Peyer's patch (tissue), 4 donors: ENCODE data around the gene MYH3.

Source experiments
- CTCF ChIP-seq, 6 experiments: fragments of 450-650 bp in 4 of 6; fragments of 200-600 bp in 2 of 6; sonication (generic) in 1 of 6; IDR thresholded peaks; one replicate each; pipeline ENCODE4 v1.5.1; 2017 to 2019; ENCODE audit warnings: antibody characterized with exemption in 6 of 6, mild to moderate bottlenecking in 3 of 6, moderate library complexity in 1 of 6
- POLR2A ChIP-seq, 2 donors: fragments of 450-650 bp; IDR thresholded peaks; one replicate each; pipeline ENCODE4 v1.5.1; 2017; ENCODE audit warnings: antibody characterized with exemption in 2 of 2, mild to moderate bottlenecking in 2 of 2, moderate library complexity in 2 of 2

GRCh38 chr17:10698096-10698818 lies 41.1 kb upstream of the MYH3 start:
- TF ChIP-seq CTCF (IDR thresholded peaks at IDR 0.05) (no peak), POLR2A (IDR thresholded peaks at IDR 0.05) (no peak)
